Measurements from ENCODE around the gene TMEM182. TPM values are rescaled to one million over a fixed set of nuclear protein-coding genes. Genes with fewer than 3 reads are reported as not detected.

The TMEM182 gene
- total RNA-seq, 1 experiment from 2014 or later: 1.8 TPM

GRCh38 chr2:102841107-102841840 lies 79.4 kb downstream of the TMEM182 start:
- peak; percentile 81 for DNase-seq (ENCODE audit: low spot score)
- in situ Hi-C loops (cut with HindIII; ENCODE audit: low sequenced_read_pairs): no loop called here

- in situ Hi-C loops (cut with HindIII; ENCODE audit: low sequenced_read_pairs): no loop called here
- DNase-seq (ENCODE audit: low spot score): peak; percentile 6
Measured at GRCh38 chr2:102843764-102844443, 82.1 kb downstream of the TMEM182 start.

- no peak for DNase-seq (ENCODE audit: low spot score)
- in situ Hi-C loops (cut with HindIII; ENCODE audit: low sequenced_read_pairs): no loop called here
Measured at GRCh38 chr2:102844911-102845310, 83.1 kb downstream of the TMEM182 start.

DNA sequence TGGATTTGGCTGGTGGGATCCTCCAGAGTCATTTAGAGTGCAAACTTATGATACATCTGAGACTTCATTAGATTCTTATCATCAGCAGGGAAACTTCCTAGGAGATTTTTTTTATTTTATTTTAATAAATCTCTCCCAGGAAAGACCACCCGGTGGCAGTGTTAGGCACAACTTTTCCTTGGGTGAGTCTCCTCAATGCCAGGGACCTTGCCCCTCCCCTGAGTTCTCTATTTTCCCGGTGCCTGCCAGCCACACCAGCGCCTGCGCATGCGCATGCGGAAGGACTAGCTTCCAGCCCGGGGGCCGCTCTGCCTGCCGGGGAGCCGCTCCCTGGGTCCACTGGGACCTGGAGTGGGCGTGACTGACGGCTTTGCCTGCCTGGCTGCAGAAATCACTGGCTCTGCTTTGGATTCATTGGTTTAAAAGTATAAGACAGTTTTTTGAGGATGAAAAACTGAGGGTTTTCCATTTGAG lies 86.6 kb downstream of the TMEM182 start:
- DNase-seq (ENCODE audit: low spot score): peak; percentile 51

GRCh38 chr2:102850888-102851287 lies 89.1 kb downstream of the TMEM182 start:
- no peak for DNase-seq (ENCODE audit: low spot score)
- in situ Hi-C loops (cut with HindIII; ENCODE audit: low sequenced_read_pairs): no loop called here

More for the DNA sequence above, 86.6 kb downstream of the TMEM182 start:
- in situ Hi-C loops (cut with HindIII; ENCODE audit: low sequenced_read_pairs): no loop called here

DNA sequence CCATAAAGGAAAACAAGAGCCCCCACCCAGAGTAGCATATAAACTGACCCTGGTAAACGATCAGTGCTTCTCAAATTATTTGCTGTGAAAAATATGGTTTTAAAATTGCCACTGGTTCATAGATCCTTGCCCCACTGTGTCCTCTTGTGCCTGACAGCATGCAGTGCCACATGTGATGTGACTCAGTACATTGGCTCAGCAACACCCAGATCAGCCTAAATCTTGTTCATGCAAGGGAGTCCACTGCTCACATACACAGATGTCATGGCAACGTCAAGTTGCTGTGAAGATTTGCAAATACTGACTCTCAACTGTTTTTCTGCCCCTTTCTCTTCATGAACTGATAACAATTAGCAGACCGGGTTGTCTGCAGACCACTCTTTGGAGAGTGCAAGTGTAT lies 91.0 kb downstream of the TMEM182 start:
- in situ Hi-C loops (cut with HindIII; ENCODE audit: low sequenced_read_pairs): no loop called here
- no peak for DNase-seq (ENCODE audit: low spot score)

Other genes starting within 250 kb of the TMEM182 start
- gene SLC9A2, start 142.5 kb upstream of the TMEM182 start, total RNA-seq (2014; rRNA removed; shearing (Covaris generic)): not detected in 2 replicates